CD4-positive, alpha-beta T cell treated with Interleukin-2 at 100 ng/mL for 4 hours (primary cell): ENCODE measurements around the gene CELA2A.

Source experiments
- DNase-seq: peaks from one replicate; pipeline ENCODE4 v3.0.0-alpha.2; 2020; ENCODE audit warnings: low spot score

Gene CELA2A

DNA sequence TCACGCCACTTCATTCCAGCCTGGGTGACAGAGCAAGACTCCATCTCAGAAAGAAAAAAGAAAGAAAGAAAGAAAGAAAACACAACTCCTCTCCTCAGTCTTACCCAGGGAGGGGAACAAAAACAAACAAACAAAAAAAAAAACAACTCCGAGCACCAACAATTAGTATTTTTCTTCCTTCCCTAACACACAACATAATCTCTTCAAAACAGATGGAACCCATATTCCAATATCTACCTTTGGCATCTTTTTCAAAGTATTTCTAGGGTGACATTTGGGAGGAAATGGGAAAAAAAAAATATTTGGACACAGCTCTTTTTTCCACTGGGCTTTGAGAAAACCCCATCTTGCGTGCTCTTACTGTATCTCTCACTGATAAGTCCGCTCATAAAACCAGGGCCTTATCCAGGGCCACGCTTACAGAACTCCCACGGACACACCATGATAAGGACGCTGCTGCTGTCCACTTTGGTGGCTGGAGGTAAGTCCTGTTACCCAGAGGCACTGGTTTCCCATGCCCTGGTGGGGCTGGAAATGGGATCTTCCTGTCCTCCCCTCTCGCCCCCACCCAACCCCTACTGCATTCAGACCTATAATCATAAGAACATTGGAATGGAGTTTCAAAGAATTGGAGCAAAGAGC, at the start of gene CELA2A:
CELA2A (plus strand) TSS at position 420 of the 642 bp plus-strand sequence; CDS start at position 442, 22 bp downstream.
- DNase-seq = no peak

DNA sequence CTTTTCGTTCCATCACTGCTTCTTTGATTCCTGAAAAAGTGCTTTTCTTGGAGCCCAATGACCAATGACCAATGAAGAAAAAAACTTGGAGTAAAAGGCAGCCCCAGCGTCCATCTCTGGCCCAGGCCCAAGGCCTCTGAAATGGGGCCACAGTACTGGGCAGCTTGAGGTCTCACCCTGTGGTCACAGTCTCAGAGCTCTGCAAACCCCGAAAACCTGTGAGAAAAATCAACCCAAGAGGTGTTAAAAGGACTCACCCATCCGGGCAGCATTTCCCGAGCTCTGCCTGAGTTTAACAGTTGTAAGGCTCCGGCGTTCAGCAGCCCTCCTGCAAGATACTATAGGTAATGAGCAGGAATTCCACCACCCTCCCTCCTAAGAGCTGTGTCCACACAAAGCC, 49.0 kb upstream of the CELA2A start:
- no peak for DNase-seq

DNA sequence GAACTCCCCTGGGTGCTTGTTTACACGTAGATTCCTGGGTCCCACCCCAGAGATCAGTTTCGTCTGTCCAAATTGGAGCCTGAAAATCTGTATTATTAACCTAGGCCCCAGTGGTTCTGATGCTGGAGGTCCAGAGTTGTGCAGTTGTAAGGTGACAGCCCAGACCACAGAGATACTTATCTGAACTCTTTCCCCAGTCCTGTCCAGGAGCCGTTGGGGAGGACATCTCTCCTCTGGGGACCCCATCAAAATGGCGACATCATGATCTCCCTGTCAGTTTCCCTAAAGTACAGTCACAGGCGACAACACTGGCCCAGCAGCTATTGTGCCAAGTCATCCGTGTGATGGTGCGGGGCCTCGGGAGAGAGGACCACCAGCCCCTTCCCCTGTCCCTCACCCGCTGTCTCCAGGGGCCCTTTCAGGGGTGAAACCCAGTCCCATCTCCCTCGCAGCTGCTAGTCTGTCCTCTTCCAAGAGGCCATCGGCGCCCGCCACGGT, 47.6 kb upstream of the CELA2A start:
- no peak for DNase-seq

DNA sequence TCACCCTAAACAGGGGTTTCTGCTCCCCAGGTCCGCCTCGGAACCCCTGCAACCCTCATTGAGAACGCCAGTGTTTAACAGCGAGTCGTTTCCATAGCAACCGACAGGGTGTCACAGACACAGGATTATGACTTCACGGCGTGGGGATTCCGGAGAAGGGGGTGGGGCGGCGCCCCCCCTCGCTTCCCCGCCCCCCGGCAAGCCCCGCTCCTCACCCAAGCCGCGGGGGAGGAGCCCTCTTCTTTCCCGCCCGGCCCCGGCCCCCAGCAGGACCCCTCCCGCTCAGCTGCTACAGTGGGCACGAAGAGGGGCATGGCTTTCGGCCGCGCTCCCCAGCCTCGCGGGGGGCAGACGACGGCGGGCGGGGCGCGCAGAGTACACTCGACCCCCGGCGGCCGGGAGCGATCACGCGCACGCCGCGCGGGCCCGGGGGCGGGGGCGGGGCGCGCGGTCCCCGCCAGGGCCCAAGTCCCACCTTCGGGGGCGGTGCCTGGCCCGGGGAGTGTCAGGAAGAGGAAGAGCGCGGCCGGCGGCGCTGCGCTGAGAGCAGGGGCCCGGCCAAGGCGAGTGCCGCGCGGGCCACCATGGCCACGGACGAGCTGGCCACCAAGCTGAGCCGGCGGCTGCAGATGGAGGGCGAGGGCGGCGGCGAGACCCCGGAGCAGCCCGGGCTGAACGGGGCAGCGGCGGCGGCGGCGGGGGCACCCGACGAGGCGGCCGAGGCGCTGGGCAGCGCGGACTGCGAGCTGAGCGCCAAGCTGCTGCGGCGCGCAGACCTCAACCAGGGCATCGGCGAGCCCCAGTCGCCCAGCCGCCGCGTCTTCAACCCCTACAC, 46.9 kb upstream of the CELA2A start, which contains the start of gene EFHD2:
EFHD2 (plus strand) TSS at position 501 of the 835 bp plus-strand sequence; CDS start at position 585, 84 bp downstream.
- DNase-seq = peak; percentile 97

DNA sequence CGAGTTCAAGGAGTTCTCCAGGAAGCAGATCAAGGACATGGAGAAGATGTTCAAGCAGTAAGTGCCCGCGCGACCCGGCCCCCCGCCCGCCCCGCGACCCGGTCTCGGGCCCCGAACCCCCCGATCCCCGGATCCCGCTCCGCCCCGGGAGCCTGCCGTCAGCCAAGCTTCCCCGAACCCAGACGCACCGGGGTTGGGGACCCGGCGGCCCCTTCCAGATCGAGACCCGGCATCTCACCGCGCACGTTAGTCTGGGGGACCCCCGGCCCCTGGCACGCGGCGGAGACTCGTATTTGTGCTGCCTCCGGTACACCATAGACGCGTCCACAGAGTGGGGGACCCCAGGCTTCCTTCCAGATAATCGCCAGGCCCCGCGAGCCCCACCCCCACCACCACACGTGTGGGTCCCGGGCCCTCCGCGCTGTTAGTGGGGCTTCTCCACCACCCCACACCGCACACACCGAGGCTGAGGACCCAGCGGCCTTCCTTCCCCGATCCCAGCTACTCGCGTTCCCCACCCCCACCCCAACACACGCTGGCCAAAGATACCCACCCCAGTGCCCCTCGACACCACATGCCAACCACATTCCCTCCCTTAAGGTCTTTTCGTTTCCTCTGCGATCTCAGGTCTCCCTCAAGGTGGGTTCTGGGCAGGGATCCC, 46.2 kb upstream of the CELA2A start:
- DNase-seq = no peak

DNA sequence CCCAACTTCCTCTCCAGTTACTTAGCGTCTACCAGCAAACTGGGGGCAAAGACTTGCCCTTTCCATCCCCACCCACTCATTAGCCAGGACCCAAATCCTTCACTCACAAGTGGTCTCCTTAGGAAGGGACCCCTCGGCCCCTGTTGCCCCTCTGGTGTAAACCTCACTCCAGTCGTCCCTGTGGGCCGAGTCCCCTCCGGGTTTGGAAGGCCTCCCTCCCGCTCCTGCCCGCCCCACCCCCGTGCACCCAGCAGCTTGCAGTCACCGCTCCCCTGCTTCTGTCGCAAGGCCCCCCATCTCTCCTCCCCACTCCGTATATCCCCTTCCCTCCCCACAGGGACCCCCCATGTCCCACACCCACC, 45.7 kb upstream of the CELA2A start:
- DNase-seq = no peak

DNA sequence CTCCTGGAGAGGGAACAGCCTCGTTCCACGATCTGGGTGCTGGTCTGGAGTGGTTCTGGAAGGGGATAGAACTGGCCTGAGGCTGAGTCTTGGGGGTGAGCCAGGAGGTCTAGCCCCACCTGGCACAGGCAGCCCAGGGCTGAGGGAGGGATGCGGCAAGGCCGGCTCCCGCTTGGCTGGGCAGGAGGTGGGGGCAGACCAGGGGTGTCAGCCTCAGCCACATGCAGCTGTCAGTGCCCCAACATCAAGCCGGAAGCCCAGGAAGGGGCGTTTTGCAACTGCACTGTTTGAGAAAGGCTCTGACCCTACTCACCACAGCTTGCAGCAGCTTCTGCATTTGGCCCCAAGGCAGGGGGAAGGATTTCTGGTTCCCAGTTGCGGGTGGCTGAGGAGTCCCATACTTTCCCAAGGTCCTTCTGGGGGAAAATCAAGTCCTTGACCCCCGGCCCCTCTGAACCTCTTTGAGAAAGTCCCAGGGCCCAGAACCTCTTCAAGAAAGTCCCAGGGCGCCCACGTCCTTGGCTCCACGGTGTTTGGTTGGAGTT, 44.9 kb upstream of the CELA2A start:
- peak; percentile 51 for DNase-seq

DNA sequence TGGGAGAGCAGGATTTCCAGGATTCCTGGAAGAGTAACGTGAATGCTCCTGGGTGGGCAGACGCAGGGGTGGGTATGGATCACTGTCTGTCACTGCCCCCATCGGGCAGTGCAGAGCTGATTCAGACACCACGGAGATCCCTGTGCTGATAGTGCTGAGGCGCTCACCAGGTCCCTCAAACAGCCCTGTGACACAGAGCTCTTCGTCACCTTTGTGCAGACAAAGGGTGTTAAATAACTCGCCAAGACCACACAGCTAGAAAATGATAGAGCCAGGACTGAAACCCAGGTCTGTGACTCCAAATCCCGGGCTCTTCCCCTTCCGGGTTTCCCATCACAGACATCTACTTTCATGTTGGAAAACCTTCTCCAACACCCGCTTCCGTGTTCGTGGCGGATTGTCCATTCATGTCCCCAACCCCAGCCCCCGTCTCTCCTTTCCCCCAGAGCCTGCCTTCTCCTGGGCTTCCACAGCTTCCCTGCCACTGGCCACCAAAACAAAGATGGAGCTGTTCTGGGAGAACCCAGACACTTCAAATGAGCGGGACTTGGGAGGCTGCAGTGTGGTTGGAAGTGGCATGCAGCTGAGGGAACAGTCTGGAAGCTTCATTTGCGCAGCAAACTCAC, 44.2 kb upstream of the CELA2A start:
- peak; percentile 78 for DNase-seq

DNA sequence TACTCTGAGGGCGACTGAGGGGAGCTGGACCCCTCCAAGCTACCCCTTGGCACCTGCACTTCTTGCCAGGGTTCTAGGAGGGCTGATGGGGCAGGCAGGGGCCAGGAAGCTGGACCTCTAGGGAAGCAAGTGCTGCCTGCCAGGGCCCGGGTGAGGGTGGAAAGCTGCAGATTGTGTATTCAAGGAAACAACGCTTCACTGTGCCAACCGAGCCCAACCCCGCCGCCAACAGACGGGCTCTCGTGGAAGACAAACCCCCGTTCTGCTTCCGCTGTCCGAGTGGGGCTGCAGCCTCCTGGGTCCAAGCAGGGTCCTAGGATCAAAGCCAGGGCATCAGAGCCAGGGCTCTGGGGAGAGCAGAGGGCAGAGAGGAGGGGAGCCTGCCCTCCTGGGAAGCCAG, 43.7 kb upstream of the CELA2A start:
- DNase-seq = no peak

DNA sequence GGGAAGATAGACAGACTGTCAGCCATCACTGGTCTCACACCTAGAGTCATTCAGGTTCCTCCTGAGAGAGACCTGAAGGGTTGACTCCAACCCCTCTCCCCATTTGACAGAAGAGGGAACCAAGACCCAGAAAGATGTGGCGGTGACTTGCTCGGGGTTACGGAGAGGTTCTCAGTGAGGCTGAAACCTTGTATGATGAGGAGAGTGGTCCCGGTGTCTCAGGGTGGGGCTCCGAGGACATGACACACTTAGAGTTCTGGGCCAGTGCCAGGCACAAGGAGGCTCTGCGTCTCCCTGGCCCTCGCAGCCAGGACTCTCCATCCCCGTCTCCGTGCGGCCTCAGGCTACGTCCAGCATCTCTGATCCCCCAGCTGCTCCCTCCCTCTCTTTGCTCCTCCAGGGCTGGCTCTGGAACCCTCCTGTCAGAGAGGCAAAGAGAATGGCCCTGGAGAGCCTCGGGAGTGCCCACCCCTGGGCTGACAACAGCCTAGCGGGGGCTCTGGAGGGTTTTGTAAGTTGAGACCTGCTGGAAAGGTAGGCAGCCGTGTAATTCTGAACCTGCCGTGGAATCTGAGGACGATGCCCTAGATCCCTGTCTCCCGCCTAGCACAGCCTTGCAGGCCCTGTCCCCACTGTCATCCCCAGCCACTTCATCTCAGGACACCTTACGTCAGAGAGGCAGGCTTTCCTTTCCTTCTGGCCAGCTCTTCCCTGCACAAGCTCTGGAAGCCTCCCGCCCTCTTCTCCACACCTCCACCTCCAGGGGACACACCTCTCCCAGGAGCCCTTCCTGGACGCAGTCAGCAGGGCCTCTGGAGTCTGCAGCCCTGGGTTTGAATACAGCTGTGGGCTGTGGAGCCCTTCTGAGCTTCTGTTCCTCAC, 42.7 kb upstream of the CELA2A start:
- no peak for DNase-seq

DNA sequence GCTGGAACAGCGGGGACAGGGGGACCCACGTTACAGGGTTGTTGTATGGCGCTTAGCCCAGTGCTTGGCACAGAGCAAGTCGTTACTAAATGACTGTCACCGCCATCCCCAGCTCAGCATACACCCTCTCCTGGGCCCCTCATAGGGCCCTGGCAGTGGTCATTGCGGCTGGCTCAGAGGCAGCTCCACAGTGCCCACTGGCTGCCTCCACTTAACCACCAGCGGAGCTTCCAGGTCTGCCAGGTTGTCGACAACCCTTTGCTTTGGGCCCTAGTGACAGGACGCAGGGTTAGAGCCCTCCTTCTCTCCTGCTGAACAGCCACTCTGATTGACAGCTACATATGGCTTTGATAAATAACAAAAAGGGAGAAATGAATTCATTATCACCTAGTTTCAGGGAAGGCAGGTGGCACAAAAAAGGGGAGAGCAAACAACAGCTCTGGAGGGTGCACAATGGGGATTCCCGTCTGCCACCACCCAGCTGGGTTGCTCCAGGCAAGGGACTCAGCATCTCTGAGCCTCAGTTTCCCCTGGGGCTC, 42.0 kb upstream of the CELA2A start:
- no peak for DNase-seq

DNA sequence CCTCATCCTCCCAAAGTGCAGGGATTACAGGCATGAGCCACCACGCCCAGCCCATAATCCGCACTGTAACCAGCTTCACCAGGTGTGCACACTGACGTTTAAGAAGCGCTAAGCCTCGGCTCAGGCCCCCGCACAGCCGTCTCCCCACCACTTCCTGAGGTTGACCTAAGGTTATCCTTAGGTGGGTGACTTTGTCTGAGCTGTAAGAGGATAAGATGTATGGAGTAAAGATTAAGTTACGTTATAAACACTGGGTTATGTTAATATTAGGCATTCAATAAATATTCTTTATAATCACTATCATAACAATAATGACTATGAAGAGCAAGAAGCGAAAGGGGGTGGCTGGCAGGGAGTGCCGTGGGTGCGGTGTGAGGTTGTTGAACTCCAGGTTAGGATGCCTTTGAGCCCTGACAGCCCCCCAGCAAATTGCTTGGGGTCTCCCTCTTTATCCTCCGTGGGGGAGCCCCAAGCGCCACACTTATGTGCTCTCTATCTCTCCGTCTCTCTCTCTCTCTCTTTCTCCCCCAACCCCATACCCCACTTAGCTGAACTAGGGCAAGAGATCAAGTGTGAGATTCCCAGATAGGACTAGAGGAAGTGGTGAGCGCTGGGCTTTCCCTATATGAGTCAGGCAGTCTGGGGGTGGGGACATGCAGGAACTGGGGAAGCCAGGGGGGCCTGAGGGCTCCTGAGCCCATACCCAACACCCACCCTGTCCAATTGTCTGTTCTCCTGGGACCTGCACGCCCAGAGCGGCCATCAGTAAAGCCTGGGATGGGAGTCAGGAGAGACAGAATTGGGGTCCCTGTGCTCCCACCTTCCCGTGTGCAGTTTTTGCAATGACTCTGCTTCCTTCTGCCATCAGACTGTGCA, 39.2 kb upstream of the CELA2A start:
- DNase-seq = peak; percentile 83

DNA sequence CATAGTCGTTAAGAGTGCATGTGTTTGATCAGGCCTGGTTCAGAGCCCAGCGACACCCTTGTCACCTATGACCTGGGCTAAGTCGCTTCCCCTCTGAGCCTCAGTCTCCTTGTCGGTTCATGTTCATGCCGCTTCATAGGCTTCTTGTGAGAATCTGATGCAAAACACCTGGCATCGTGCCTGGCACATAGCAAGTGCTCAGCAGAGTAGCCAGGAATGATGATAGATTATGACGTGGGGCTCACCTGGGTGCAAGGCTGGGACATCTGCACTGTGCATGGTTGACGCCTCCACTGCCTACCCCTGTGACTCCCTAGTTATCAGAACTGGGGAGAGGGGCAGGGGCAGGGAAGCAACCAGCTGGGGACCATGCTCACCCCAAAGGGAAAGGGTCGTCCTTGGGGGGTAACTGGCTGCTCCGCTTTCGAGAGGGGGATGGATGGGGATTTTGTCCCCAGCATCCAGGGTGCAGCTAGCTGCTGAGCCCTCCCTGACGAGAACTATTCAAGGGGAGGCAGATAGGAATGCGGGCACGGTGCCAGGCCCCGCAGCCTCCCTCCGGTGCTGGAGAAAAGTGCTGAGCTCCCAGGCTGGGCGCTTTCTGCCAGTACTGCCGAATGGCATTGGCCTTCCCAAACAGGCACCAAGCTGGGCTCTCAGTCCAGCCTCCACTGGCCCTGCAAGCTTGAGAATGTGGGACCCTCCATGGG, 37.6 kb upstream of the CELA2A start:
- DNase-seq = no peak

DNA sequence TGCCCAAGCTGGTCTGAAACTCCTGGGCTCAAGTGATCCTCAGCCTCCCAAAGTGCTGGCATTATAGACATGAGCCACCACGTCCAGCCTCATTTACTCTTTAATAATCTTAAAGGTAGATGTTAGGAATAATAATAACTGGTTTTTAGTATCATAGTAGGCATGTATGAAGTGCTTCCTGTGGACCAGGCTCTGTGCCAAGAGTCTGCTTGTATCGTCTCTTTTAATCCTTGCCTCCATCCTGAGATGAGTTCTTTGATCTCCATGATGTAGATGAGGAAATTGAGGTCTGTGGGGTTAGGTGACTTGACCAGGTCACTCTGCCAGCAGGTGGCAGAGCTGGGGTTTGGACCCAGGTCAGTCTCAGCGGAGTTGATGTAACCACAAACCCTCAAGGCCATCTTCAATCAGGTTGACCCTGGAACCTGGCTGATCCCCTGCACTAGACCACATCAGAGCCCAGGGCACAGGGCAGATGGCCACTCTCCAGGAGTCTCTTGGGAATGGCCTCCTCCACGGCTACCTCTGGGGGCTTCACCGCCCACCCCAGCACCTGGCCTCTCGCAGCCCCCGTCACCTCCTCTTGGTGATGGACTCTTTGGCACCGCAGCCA, 35.6 kb upstream of the CELA2A start:
- DNase-seq = no peak

DNA sequence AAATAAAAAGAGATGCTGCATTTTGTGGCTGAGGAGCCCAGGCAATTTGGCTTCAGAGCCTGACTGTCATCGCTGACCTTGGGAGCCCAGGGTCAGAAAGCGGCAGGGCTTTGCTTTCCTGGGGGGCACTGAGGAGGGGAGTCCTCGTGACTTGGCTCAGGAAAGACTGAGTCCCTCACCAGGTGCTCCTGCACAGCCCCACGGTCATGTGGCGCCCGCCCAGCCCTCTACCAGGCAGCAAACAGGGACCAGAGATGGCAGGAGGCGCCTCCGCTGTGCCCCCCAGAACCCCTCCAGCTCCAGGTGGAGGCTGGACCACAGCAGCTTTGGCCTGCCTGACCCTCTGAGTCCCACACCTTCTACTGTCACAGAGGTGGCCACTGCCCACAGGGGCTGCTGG, 33.7 kb upstream of the CELA2A start:
- no peak for DNase-seq

DNA sequence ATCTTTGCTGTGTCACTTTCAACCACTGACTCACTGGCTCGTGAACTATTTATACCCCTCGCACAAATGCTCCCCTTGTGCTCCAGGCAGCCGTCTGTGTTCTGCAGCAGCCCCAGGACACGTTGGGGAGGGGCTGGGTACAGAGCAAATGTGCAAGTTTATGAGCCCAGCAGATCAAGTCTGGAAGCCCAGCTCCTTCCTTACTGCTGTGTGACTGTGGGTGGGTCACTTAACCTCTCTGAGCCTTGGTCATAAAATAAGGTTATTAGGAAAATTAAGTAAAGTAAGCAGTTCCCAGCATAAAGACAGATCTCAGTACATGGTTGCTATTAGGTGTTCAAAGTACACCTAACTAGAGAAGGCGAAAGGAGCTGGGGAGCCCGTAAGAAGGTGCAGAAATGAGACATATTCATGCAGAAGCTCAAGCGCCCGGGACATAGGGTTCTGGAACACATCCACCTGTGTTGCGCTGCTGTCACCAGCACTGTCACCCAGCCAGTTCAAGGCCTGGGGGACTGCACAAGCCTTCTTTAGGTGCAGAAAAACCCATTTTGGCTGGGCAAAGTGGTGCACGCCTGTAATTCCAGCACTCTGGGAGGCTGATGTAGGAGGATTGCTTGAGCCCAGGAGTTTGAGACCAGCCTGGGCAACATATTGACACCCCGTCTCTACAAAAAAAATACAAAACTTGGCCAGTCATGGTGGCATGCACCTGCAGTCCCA, 33.0 kb upstream of the CELA2A start:
- no peak for DNase-seq

DNA sequence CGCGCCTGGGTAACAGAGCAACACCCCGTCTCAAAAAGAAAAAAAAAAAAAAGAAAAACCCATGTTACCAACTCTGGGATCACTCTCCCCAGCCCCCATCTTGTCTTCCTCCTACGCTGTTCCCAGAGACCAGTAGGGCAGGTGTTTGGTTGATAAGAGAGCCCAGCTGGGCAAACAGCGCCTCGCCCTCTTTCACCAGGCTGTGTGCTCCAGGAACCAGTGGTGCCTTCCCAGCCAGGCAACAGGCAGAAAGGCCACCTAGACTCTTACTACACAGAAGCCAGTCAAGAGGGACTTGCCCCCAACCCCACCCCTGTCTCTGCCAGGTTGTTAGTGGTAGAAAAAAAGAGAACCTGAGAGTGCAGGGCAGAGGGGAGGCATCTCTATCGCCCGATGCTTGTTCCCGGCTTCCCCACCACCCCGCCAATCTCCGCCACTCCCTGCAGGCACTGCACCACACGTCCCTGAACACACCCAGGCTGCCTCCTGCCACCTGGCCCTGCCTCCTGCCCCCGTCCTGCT, 32.3 kb upstream of the CELA2A start:
- DNase-seq = no peak

DNA sequence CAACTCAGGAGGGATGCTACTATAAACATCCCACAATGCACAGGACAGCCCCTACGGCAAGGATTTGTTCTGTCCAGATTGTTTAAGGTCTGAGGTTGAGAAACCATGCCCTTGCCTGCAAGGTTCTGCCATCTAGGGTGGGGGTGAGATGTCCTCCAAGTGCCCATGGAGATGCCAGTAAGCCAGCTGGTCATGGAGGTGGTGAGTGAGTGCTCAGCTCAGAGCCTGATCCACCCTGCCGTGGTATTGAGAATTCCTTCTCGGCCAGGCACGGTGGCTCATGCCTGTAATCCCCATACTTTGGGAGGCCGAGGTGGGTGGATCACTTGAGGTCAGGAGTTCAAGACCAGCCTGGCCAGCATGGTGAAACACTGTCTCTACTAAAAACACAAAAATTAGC, 31.6 kb upstream of the CELA2A start:
- DNase-seq = no peak
